Panc1 (cell line): ENCODE measurements around the gene UBXN11.
"Not testable (repeated sequence)": the region's sequence is repeated elsewhere in the genome, so short reads cannot be mapped to it uniquely, and the experiment has no call there.

Source experiments
- POLR2AphosphoS5 ChIP-seq: IDR thresholded peaks from 2 replicates; pipeline ENCODE4 v1.6.1; 2012; ENCODE audit warnings: mild to moderate bottlenecking, low read depth, low read length, moderate library complexity
- REST ChIP-seq, 2 experiments: IDR thresholded peaks; 2 replicates each; pipeline ENCODE4 v1.6.1; 2011 to 2012; ENCODE audit warnings: low read depth in 2 of 2, control low read depth in 1 of 2, low read length in 1 of 2, mild to moderate bottlenecking in 1 of 2, moderate library complexity in 1 of 2; ENCODE audit not compliant: insufficient read depth in 1 of 2
- SIN3A ChIP-seq: IDR thresholded peaks from 2 replicates; pipeline ENCODE4 v1.6.1; 2012; ENCODE audit warnings: low read depth, mild to moderate bottlenecking, low read length, moderate library complexity, borderline replicate concordance; ENCODE audit not compliant: insufficient read depth
- TCF7L2 ChIP-seq: IDR thresholded peaks from 2 replicates; pipeline ENCODE4 v1.6.1; 2011; ENCODE audit warnings: mild to moderate bottlenecking, low read depth, low read length, inconsistent platforms
- TF ChIP-seq, protein P1 (sequence below): fragments of 450-650 bp; IDR thresholded peaks from 2 replicates; pipeline ENCODE4 v1.5.1; 2017; ENCODE audit warnings: mild to moderate bottlenecking

DNA sequence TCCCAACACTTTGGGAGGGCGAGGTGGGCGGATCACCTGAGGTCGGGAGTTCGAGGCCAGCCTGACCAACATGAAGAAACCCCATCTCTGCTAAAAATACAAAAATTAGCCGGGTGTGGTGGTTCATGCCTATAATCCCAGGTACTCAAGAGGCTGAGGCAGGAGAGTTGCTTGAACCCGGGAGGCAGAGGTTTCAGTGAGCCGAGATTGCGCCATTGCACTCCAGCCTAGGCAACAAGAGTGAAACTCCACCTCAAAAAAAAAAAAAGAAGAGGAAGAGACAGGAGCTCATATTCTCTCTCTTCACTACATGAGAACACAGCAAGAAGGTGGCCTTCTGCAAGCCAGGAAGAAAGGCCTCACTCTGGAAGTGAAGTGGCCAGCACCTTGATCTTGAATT lies 26.9 kb upstream of the UBXN11 start:
- not testable (repeated sequence) for TF ChIP-seq POLR2AphosphoS5; REST (IDR thresholded peaks at IDR 0.05; ENCODE audit: insufficient read depth in 1 of 2, low read depth in 2 of 2, low read length in 1 of 2); SIN3A; TCF7L2
- TF ChIP-seq, protein P1, sequence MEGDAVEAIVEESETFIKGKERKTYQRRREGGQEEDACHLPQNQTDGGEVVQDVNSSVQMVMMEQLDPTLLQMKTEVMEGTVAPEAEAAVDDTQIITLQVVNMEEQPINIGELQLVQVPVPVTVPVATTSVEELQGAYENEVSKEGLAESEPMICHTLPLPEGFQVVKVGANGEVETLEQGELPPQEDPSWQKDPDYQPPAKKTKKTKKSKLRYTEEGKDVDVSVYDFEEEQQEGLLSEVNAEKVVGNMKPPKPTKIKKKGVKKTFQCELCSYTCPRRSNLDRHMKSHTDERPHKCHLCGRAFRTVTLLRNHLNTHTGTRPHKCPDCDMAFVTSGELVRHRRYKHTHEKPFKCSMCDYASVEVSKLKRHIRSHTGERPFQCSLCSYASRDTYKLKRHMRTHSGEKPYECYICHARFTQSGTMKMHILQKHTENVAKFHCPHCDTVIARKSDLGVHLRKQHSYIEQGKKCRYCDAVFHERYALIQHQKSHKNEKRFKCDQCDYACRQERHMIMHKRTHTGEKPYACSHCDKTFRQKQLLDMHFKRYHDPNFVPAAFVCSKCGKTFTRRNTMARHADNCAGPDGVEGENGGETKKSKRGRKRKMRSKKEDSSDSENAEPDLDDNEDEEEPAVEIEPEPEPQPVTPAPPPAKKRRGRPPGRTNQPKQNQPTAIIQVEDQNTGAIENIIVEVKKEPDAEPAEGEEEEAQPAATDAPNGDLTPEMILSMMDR = not testable (repeated sequence)
